K562 (cell line): ENCODE results near the gene TUT1. TPM values are rescaled to one million over a fixed set of nuclear protein-coding genes. Genes with fewer than 3 reads are reported as not detected.

Experiments
- BRF2 ChIP-seq: IDR thresholded peaks from 3 replicates; pipeline ENCODE4 v1.6.1; 2011; ENCODE audit warnings: borderline replicate concordance, mild to moderate bottlenecking; ENCODE audit not compliant: insufficient read length, insufficient read depth
- CBX8 ChIP-seq: fragments of 200-600 bp; sonication (generic); IDR thresholded peaks from 2 replicates; pipeline ENCODE4 v1.6.1; 2012; ENCODE audit warnings: borderline replicate concordance, mixed run types, low read depth, mild to moderate bottlenecking, moderate library complexity, mixed read lengths, low read length, control low read depth, inconsistent platforms; ENCODE audit not compliant: poor library complexity, severe bottlenecking; ENCODE audit errors: extremely low read depth
- CEBPB ChIP-seq: fragments of 450-650 bp; IDR thresholded peaks from 2 replicates; pipeline ENCODE4 v1.6.1; 2016; ENCODE audit warnings: missing genetic modification characterization, missing compliant biosample characterization
- FIP1L1 ChIP-seq: fragments of 200-400 bp; formaldehyde crosslinking; IDR thresholded peaks from 2 replicates; pipeline ENCODE4 v1.6.1; 2018; ENCODE audit warnings: mild to moderate bottlenecking, low read depth, low read length; ENCODE audit not compliant: poor library complexity, severe bottlenecking
- HNRNPL ChIP-seq: fragments of 200-400 bp; formaldehyde crosslinking; IDR thresholded peaks from 2 replicates; pipeline ENCODE4 v1.6.1; 2017; ENCODE audit warnings: low read depth, mild to moderate bottlenecking, low read length
- KDM2B ChIP-seq: fragments of 250-450 bp; sonication (Bioruptor Pico); IDR thresholded peaks from 2 replicates; pipeline ENCODE4 v1.8.0; 2021; ENCODE audit warnings: mild to moderate bottlenecking, moderate library complexity
- MAFF ChIP-seq: IDR thresholded peaks from 2 replicates; pipeline ENCODE4 v1.6.1; 2012; ENCODE audit warnings: low read length, improper control_type of control experiment
- SAP30 ChIP-seq: fragments of 200-600 bp; sonication (generic); IDR thresholded peaks from 2 replicates; pipeline ENCODE4 v1.6.1; 2012; ENCODE audit warnings: borderline replicate concordance, low read depth, mild to moderate bottlenecking, moderate library complexity, low read length, control low read depth, inconsistent platforms; ENCODE audit not compliant: insufficient read depth, poor library complexity, severe bottlenecking
- SMARCA5 ChIP-seq: fragments of 450-650 bp; IDR thresholded peaks from 2 replicates; pipeline ENCODE4 v1.6.1; 2016
- STAT5B ChIP-seq: fragments of 250-450 bp; sonication (Bioruptor Pico); IDR thresholded peaks from 2 replicates; pipeline ENCODE4 v1.8.0; 2021; ENCODE audit warnings: mild to moderate bottlenecking, inconsistent platforms
- STAT6 ChIP-seq: sonication (generic); formaldehyde crosslinking; IDR thresholded peaks from 2 replicates; pipeline ENCODE4 v1.8.1; 2023; ENCODE audit warnings: mild to moderate bottlenecking, missing genetic modification reagents
- TBL1XR1 ChIP-seq, 2 experiments: IDR thresholded peaks; 2 replicates each; pipeline ENCODE4 v1.6.1; 2012; ENCODE audit warnings: improper control_type of control experiment in 2 of 2, low read length in 2 of 2, mild to moderate bottlenecking in 1 of 2
- ZNF511 ChIP-seq: sonication (generic); formaldehyde crosslinking; IDR thresholded peaks from 2 replicates; pipeline ENCODE4 v1.8.0; 2022; ENCODE audit warnings: mild to moderate bottlenecking, missing genetic modification reagents
- polyA plus RNA-seq, 8 experiments: library from polyadenylated mRNA; depleted of rRNA in 4 of 8; stranded (reverse) in 5 of 8; unstranded in 3 of 8; fragments of >200 nt; fragmentation: Nextera tagmentation in 2 of 8; fragmentation: Illumina TruSeq in 1 of 8; extraction: Ambion mirVana in 2 of 8; extraction: Trizol in 1 of 8; gene quantifications; 2 replicates each; pipeline versions ENCODE4 v1.2.1 to v1.2.3, GENCODE V29; 2011 to 2014; ENCODE audit warnings: inconsistent platforms in 1 of 8, missing spikeins in 1 of 8
- total RNA-seq, 7 experiments: library from RNA; depleted of rRNA in 6 of 7; stranded (reverse); fragments of >200 nt in 6 of 7; fragmentation: Illumina TruSeq in 2 of 7; extraction: Trizol in 2 of 7; gene quantifications; 2 replicates each; pipeline versions ENCODE4 v1.2.1 to v1.2.3, GENCODE V29; 2011 to 2021; ENCODE audit warnings: low replicate concordance in 1 of 7
- TF ChIP-seq, protein P1 (sequence below): fragments of 450-650 bp; formaldehyde crosslinking; IDR thresholded peaks from 2 replicates; pipeline ENCODE4 v1.4.0; 2020; ENCODE audit warnings: mild to moderate bottlenecking, moderate library complexity
- TF ChIP-seq, protein P2 (sequence below): fragments of 200-800 bp; sonication (Bioruptor generic); IDR thresholded peaks from 2 replicates; pipeline ENCODE4 v1.6.1; 2017; ENCODE audit warnings: missing genetic modification characterization, missing compliant biosample characterization
- TF ChIP-seq, protein P3 (sequence below): fragments of 250-450 bp; sonication (Bioruptor Pico); IDR thresholded peaks from 2 replicates; pipeline ENCODE4 v1.9.0; 2021; ENCODE audit warnings: mild to moderate bottlenecking

The TUT1 gene
- total and polyA plus RNA-seq, 9 of the 15 experiments (the other 6 are each of a cell fraction or from before 2014, with no cell fraction given), result 0.66 to 44.3 (median 15.7) TPM

- TF ChIP-seq TBL1XR1 (IDR thresholded peaks at IDR 0.05; ENCODE audit: low read length in 2 of 2), result peak; percentile 51 to 53; a peak in 2 of 4 replicates
- no peak for TF ChIP-seq CEBPB
- no peak for TF ChIP-seq CBX8
- TF ChIP-seq, protein P1, sequence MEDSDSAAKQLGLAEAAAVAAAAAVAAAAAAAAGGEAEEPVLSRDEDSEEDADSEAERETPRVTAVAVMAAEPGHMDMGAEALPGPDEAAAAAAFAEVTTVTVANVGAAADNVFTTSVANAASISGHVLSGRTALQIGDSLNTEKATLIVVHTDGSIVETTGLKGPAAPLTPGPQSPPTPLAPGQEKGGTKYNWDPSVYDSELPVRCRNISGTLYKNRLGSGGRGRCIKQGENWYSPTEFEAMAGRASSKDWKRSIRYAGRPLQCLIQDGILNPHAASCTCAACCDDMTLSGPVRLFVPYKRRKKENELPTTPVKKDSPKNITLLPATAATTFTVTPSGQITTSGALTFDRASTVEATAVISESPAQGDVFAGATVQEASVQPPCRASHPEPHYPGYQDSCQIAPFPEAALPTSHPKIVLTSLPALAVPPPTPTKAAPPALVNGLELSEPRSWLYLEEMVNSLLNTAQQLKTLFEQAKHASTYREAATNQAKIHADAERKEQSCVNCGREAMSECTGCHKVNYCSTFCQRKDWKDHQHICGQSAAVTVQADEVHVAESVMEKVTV, result no peak
- no peak for TF ChIP-seq ZNF511 (CRISPR knock-in tag)
- no peak for TF ChIP-seq STAT5B
- peak; percentile 26; the same call in 1 of the 2 replicates for TF ChIP-seq HNRNPL
- peak; percentile 9 for TF ChIP-seq FIP1L1
- TF ChIP-seq, protein P2, sequence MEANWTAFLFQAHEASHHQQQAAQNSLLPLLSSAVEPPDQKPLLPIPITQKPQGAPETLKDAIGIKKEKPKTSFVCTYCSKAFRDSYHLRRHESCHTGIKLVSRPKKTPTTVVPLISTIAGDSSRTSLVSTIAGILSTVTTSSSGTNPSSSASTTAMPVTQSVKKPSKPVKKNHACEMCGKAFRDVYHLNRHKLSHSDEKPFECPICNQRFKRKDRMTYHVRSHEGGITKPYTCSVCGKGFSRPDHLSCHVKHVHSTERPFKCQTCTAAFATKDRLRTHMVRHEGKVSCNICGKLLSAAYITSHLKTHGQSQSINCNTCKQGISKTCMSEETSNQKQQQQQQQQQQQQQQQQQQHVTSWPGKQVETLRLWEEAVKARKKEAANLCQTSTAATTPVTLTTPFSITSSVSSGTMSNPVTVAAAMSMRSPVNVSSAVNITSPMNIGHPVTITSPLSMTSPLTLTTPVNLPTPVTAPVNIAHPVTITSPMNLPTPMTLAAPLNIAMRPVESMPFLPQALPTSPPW, result peak; percentile 98
- no peak for TF ChIP-seq KDM2B
- peak; percentile 26 for TF ChIP-seq SAP30
- TF ChIP-seq, protein P3, sequence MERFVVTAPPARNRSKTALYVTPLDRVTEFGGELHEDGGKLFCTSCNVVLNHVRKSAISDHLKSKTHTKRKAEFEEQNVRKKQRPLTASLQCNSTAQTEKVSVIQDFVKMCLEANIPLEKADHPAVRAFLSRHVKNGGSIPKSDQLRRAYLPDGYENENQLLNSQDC, result no peak
- TF ChIP-seq BRF2, result no peak
- TF ChIP-seq SMARCA5, result peak; percentile 29; the same call in 1 of the 2 replicates
- no peak for TF ChIP-seq MAFF
- TF ChIP-seq STAT6 (CRISPR knock-in tag), result no peak
Measured at GRCh38 chr11:62545437-62546243, 45.7 kb downstream of the TUT1 start (continued).
